H1 (cell line): ENCODE results near the gene GNG14. TPM values are rescaled to one million over a fixed set of nuclear protein-coding genes. Genes with fewer than 3 reads are reported as not detected.

Experiments
- CTCF ChIA-PET: fragments of 300-600 bp; sonication (Branson Sonifier 250); formaldehyde crosslinking; loops from one replicate; lab custom pipeline; 2021; ENCODE audit not compliant: partially characterized antibody; lab: Charles Lee
- POLR2A ChIA-PET: fragments of 300-600 bp; sonication (Branson Sonifier 250); formaldehyde crosslinking; loops from one replicate; lab custom pipeline; 2021; ENCODE audit warnings: inconsistent platforms; ENCODE audit not compliant: partially characterized antibody; lab: Charles Lee
- DNase-seq, 2 experiments: peaks; one replicate each; pipeline versions ENCODE4 v3.0.0 to v3.0.0-alpha.2; 2010 to 2022; ENCODE audit warnings: low spot score in 2 of 2, low read depth in 1 of 2, mixed read lengths in 1 of 2
- FAIRE-seq: peaks from 2 replicates; lab custom pipeline; 2011; peaks lifted over from hg19 to GRCh38; lab: Jason Lieb, UNC
- H2AFZ ChIP-seq: 2 replicates; pipeline ENCODE4 v1.8.1; 2012; ENCODE audit warnings: low read length, inconsistent platforms
- H2AK5ac ChIP-seq: 2 replicates; pipeline ENCODE4 v1.6.1; 2013; ENCODE audit warnings: low read depth, low read length
- H2BK120ac ChIP-seq: replicated peaks from 2 replicates; pipeline ENCODE3; 2013; ENCODE audit warnings: low read depth, low read length, inconsistent platforms
- H2BK12ac ChIP-seq: 2 replicates; pipeline ENCODE4 v1.6.1; 2013; ENCODE audit warnings: low read depth, low read length
- H2BK15ac ChIP-seq: 2 replicates; pipeline ENCODE4 v1.6.1; 2013; ENCODE audit warnings: low read length
- H2BK20ac ChIP-seq: 2 replicates; pipeline ENCODE4 v1.6.1; 2013; ENCODE audit warnings: low read length
- H2BK5ac ChIP-seq: 2 replicates; pipeline ENCODE4 v1.6.1; 2013; ENCODE audit warnings: low read depth, low read length
- H3K14ac ChIP-seq: 2 replicates; pipeline ENCODE4 v1.6.1; 2013; ENCODE audit warnings: inconsistent platforms; ENCODE audit not compliant: insufficient read length
- H3K18ac ChIP-seq: 2 replicates; pipeline ENCODE4 v1.6.1; 2013; ENCODE audit warnings: low read length; ENCODE audit errors: extremely low read depth
- H3K23ac ChIP-seq: 2 replicates; pipeline ENCODE4 v1.6.1; 2013; ENCODE audit warnings: inconsistent platforms; ENCODE audit not compliant: insufficient read length
- H3K23me2 ChIP-seq: 2 replicates; pipeline ENCODE4 v1.6.1; 2013; ENCODE audit warnings: low read depth, low read length
- H3K27ac ChIP-seq: 2 replicates; pipeline ENCODE4 v1.6.1; 2011; ENCODE audit warnings: low read depth, low read length, inconsistent platforms
- H3K27me3 ChIP-seq, 4 experiments: replicated peaks in 1 of 4; 1 replicate in 1 of 4; 2 replicates in 3 of 4; pipeline versions ENCODE4 v1.6.1 to v1.8.1; 2011 to 2013; ENCODE audit warnings: low read length in 3 of 4, mild to moderate bottlenecking in 3 of 4, inconsistent platforms in 2 of 4, mixed read lengths in 2 of 4, moderate library complexity in 1 of 4; ENCODE audit not compliant: control insufficient read depth in 3 of 4, insufficient read depth in 3 of 4; ENCODE audit errors: extremely low read depth in 1 of 4
- H3K36me3 ChIP-seq, 4 experiments: 2 replicates each; pipeline versions ENCODE4 v1.6.1 to v1.8.1; 2011 to 2013; ENCODE audit warnings: mild to moderate bottlenecking in 4 of 4, low read length in 3 of 4, moderate library complexity in 2 of 4, control low read depth in 1 of 4, inconsistent platforms in 1 of 4; ENCODE audit not compliant: insufficient read depth in 4 of 4, control insufficient read depth in 2 of 4
- H3K4ac ChIP-seq: replicated peaks from 2 replicates; pipeline ENCODE3; 2013; ENCODE audit warnings: low read length, low read depth, mixed read lengths, inconsistent platforms; ENCODE audit not compliant: insufficient read length
- H3K4me1 ChIP-seq, 4 experiments: replicated peaks in 1 of 4; 1 replicate in 1 of 4; 2 replicates in 3 of 4; pipeline versions ENCODE4 v1.6.1 to v1.8.1; 2011 to 2013; ENCODE audit warnings: low read length in 3 of 4, inconsistent platforms in 2 of 4, mixed read lengths in 1 of 4; ENCODE audit not compliant: insufficient read depth in 4 of 4, control insufficient read depth in 3 of 4
- H3K4me2 ChIP-seq, 2 experiments: 2 replicates each; pipeline versions ENCODE4 v1.6.1 to v1.8.1; 2011 to 2013; ENCODE audit warnings: low read depth in 2 of 2, low read length in 2 of 2, control low read depth in 1 of 2, inconsistent platforms in 1 of 2, mild to moderate bottlenecking in 1 of 2; ENCODE audit not compliant: insufficient read depth in 1 of 2
- H3K4me3 ChIP-seq, 4 experiments: fragments of 200-600, 300-600 bp in 1 of 4; sonication (generic), shearing (Covaris generic), sonication (Bioruptor Twin) in 1 of 4; 2 replicates each; pipeline versions ENCODE4 v1.5.1 to v1.8.1; 2011 to 2016; ENCODE audit warnings: low read length in 4 of 4, low read depth in 3 of 4, control low read depth in 2 of 4, inconsistent platforms in 2 of 4, mild to moderate bottlenecking in 2 of 4, mixed read lengths in 1 of 4, moderate library complexity in 1 of 4; ENCODE audit not compliant: insufficient read depth in 2 of 4; ENCODE audit errors: extremely low read depth in 1 of 4
- H3K56ac ChIP-seq: replicated peaks from 2 replicates; pipeline ENCODE3; 2013; ENCODE audit warnings: low read depth, mild to moderate bottlenecking, mixed read lengths, low read length, inconsistent platforms; ENCODE audit not compliant: insufficient read length
- H3K79me1 ChIP-seq: 2 replicates; pipeline ENCODE4 v1.6.1; 2013; ENCODE audit warnings: low read depth, low read length, control low read depth
- H3K79me2 ChIP-seq, 2 experiments: 2 replicates each; pipeline versions ENCODE4 v1.6.1 to v1.8.1; 2012 to 2013; ENCODE audit warnings: low read length in 2 of 2, mild to moderate bottlenecking in 2 of 2, inconsistent platforms in 1 of 2; ENCODE audit not compliant: insufficient read depth in 2 of 2, control insufficient read depth in 1 of 2
- H3K9ac ChIP-seq, 4 experiments: replicated peaks in 1 of 4; 1 replicate in 1 of 4; 2 replicates in 3 of 4; pipeline versions ENCODE4 v1.6.1 to v1.8.1; 2011 to 2013; ENCODE audit warnings: low read depth in 3 of 4, low read length in 3 of 4, control low read depth in 2 of 4, mild to moderate bottlenecking in 2 of 4, moderate library complexity in 2 of 4, inconsistent platforms in 1 of 4; ENCODE audit errors: extremely low read depth in 1 of 4
- H3K9me3 ChIP-seq, 2 experiments: 2 replicates each; pipeline versions ENCODE4 v1.6.1 to v1.8.1; 2012 to 2013; ENCODE audit warnings: mild to moderate bottlenecking in 2 of 2, moderate library complexity in 2 of 2, control low read depth in 1 of 2, inconsistent platforms in 1 of 2, low read depth in 1 of 2, low read length in 1 of 2, mixed read lengths in 1 of 2; ENCODE audit not compliant: insufficient read depth in 2 of 2
- H4K20me1 ChIP-seq, 2 experiments: replicated peaks in 1 of 2; 2 replicates each; pipeline versions ENCODE3 to v1.8.1; 2011 to 2013; ENCODE audit warnings: inconsistent platforms in 2 of 2, low read length in 2 of 2, mild to moderate bottlenecking in 1 of 2; ENCODE audit not compliant: insufficient read depth in 2 of 2, control insufficient read depth in 1 of 2
- H4K5ac ChIP-seq: 2 replicates; pipeline ENCODE4 v1.6.1; 2013; ENCODE audit warnings: low read length, low read depth, mixed read lengths, inconsistent platforms; ENCODE audit not compliant: insufficient read length
- H4K8ac ChIP-seq: 2 replicates; pipeline ENCODE4 v1.8.0; 2013; ENCODE audit warnings: mild to moderate bottlenecking, moderate library complexity, low read length, inconsistent platforms; ENCODE audit not compliant: insufficient read depth; ENCODE audit errors: extremely low read depth
- H4K91ac ChIP-seq: replicated peaks from 2 replicates; pipeline ENCODE3; 2013; ENCODE audit warnings: low read length, mixed read lengths, inconsistent platforms; ENCODE audit not compliant: insufficient read length
- CBX8 ChIP-seq: fragments of 300-800, 300-1000 bp; sonication (generic); IDR thresholded peaks from 2 replicates; pipeline ENCODE4 v1.7.1; 2016; ENCODE audit warnings: low read depth, low read length, borderline replicate concordance
- CTBP2 ChIP-seq: IDR thresholded peaks from 2 replicates; pipeline ENCODE4 v1.7.0; 2011; ENCODE audit warnings: borderline replicate concordance, mild to moderate bottlenecking, moderate library complexity, mixed read lengths, low read length; ENCODE audit not compliant: insufficient read depth, insufficient read length
- EZH2 ChIP-seq: fragments of 200-600 bp; sonication (generic); IDR thresholded peaks from 2 replicates; pipeline ENCODE4 v1.7.1; 2012; ENCODE audit warnings: low read depth, mild to moderate bottlenecking, moderate library complexity, low read length, inconsistent platforms; ENCODE audit not compliant: severe bottlenecking
- KDM1A ChIP-seq: fragments of 200-600, 300-600 bp; sonication (generic); IDR thresholded peaks from 2 replicates; pipeline ENCODE4 v1.7.1; 2016; ENCODE audit warnings: mild to moderate bottlenecking, low read length, borderline replicate concordance
- RFX5 ChIP-seq: IDR thresholded peaks from 2 replicates; pipeline ENCODE4 v1.6.1; 2011; ENCODE audit warnings: low read depth, low read length, improper control_type of control experiment, borderline replicate concordance
- TAF7 ChIP-seq: optimal IDR thresholded peaks from 2 replicates; pipeline ENCODE3; 2011; ENCODE audit warnings: low read depth, mild to moderate bottlenecking, inconsistent platforms, low read length, moderate library complexity, borderline replicate concordance
- USF2 ChIP-seq: IDR thresholded peaks from 2 replicates; pipeline ENCODE4 v1.6.1; 2011; ENCODE audit warnings: low read length, improper control_type of control experiment
- WGBS, 2 experiments: shearing (Covaris generic) in 1 of 2; methylation state at CpG; one replicate each; pipeline versions ENCODE4 v1.1.6 to v1.1.7; 2013 to 2015; ENCODE audit warnings: low lambda C conversion rate in 2 of 2, mixed read lengths in 2 of 2, inconsistent platforms in 1 of 2, low coverage in 1 of 2, missing lambda C conversion rate in 1 of 2; ENCODE audit not compliant: insufficient replicate concordance in 2 of 2, insufficient coverage in 1 of 2, insufficient read length in 1 of 2; ENCODE audit errors: extremely low coverage in 1 of 2, missing lambda C conversion rate in 1 of 2; 5-methylcytosine and 5-hydroxymethylcytosine counted together
- polyA plus RNA-seq, 7 experiments: library from polyadenylated mRNA; depleted of rRNA in 3 of 7; stranded (reverse) in 5 of 7; unstranded in 2 of 7; fragments of >200 nt in 5 of 7; fragments of 200-250 nt in 2 of 7; gene quantifications; 1 replicate in 5 of 7; 2 replicates in 1 of 7; 4 replicates in 1 of 7; pipeline versions ENCODE4 v1.2.1 to v1.2.3, GENCODE V29; 2011 to 2013; ENCODE audit warnings: missing spikeins in 2 of 7, mixed read lengths in 2 of 7
- total RNA-seq: library from RNA; stranded (reverse); fragmentation: NEBNext Ultra II Directional; extraction: Animal tissue kit (Norgen Biotek cat#: 25700); gene quantifications from 2 replicates; pipeline ENCODE4 v1.2.1, GENCODE V29; 2021

Gene GNG14
- total and polyA plus RNA-seq, 2 of the 8 experiments (the other 6 are each of a cell fraction or from before 2014, with no cell fraction given), result not detected

GRCh38 chr19:12676928-12677327 lies 10.9 kb upstream of the GNG14 start:
- H3K14ac ChIP-seq, result no peak overlapping the region
- FAIRE-seq (no peak), DNase-seq (no peak)
- H3K9ac ChIP-seq, result no peak overlapping the region
- H2AFZ ChIP-seq, result no peak overlapping the region
- H4K8ac ChIP-seq, result peak overlapping the region; percentile 43; the same call in 1 of the 2 replicates
- H4K91ac ChIP-seq, result no peak overlapping the region
- H2BK120ac ChIP-seq, result no peak overlapping the region
- CTCF ChIA-PET, result interaction anchor here (0.6 to 3.5 kb wide), 15 partner anchors 9 to 171 kb away, joined by 3 to 20 read pairs (median 4); partner anchors contain the start of genes MAN2B1 and WDR83
- H3K4me2 ChIP-seq, result no peak overlapping the region
- H3K79me2 ChIP-seq, result peaks cover 0 to 11% of the 10 kb centered on the region in 2 experiments; a peak in 2 of 4 replicates
- no peak overlapping the region for H3K4ac ChIP-seq
- H4K5ac ChIP-seq, result no peak overlapping the region
- H3K9me3 ChIP-seq, result no peaks in the 10 kb centered on the region; a peak in 1 of 4 replicates
- no peak overlapping the region for H3K23ac ChIP-seq
- H3K56ac ChIP-seq, result no peak overlapping the region
- no peak overlapping the region for H3K4me3 ChIP-seq
- H3K27me3 ChIP-seq, result no peaks in the 10 kb centered on the region
- no peak overlapping the region for H2AK5ac ChIP-seq
- 96% methylated on average over 12 of the region's 12 CpGs; no CpG with 5 or more reads in 1 of the 2 experiments for WGBS, 2 experiments
- H3K36me3 ChIP-seq, result peaks cover 36 to 57% (median 52%) of the 10 kb centered on the region in 4 experiments
- no peak overlapping the region for H2BK12ac ChIP-seq
- H4K20me1 ChIP-seq, result peaks cover 3 to 20% of the 10 kb centered on the region in 2 experiments
- POLR2A ChIA-PET, result interaction anchor here (0.6 to 6.4 kb wide), 11 partner anchors 8 to 102 kb away, joined by 3 to 93 read pairs (median 5); partner anchors contain the start of genes FBXW9, MAN2B1 and WDR83
- no peak overlapping the region for H2BK15ac ChIP-seq
- no peak overlapping the region for H3K27ac ChIP-seq
- no peak overlapping the region for H2BK5ac ChIP-seq
- no peak overlapping the region for H2BK20ac ChIP-seq
- H3K4me1 ChIP-seq, result no peaks in the 10 kb centered on the region; a peak in 1 of 7 replicates
- H3K18ac ChIP-seq, result no peak overlapping the region
- no peaks in the 10 kb centered on the region for H3K23me2 ChIP-seq
- H3K79me1 ChIP-seq, result peaks cover 9% of the 10 kb centered on the region; the same call in 1 of the 2 replicates
- no peak for TF ChIP-seq CBX8
- TF ChIP-seq CTBP2, result no peak
- no peak for TF ChIP-seq RFX5
- no peak for TF ChIP-seq USF2
- TF ChIP-seq TAF7, result no peak
- no peak for TF ChIP-seq EZH2
- no peak for TF ChIP-seq KDM1A
